HG03280 (cell line): ENCODE measurements around the gene SPATA7.

Source experiments
- ATAC-seq: cut with Tn5 transposase; IDR thresholded peaks from one replicate; pipeline ENCODE4 v1.9.1; 2021; ENCODE audit warnings: mild to moderate bottlenecking, moderate library complexity; ENCODE audit not compliant: unreplicated experiment

Gene SPATA7

DNA sequence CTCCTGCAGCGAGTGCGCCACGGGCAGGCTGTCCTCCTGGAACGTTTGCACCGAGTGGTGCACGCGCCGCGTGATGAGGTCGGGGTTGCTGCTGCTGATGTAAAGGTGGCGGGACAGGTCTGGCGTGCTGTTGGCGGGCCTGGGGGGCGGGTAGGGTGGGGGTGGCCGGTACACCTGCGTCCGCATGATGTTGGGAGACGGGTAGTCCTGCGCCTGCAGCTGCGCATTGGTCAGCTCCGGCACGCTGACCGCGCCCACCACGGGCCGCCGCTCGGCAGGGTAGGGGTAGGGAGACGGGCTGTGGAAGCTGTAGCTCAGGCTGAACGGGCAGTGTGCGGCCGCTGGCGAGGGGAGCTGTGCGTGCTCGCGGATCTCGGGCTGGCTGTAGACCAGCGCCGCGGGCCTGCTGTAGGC is 94.1 kb downstream of the SPATA7 start:
- ATAC-seq: no peak

DNA sequence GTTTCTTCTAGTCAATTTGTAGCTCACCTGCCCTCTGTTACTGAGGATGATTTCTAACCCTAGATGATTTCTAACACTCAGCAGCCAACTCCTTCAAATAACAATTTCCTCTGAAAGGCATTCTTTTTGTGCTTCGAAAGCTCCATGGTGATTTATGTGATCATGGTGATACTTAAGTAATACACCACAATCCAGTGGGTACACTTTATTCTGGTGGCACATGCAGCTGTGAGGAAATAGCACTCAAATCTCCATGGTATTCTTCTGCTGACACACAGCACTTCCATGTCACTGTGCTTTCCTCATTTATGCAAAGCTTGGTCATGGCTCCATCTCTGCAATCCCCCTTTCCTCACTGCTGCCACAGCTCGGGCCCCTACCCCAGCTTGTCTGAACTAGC is 95.6 kb downstream of the SPATA7 start:
- ATAC-seq: no peak

GRCh38 chr14:88481794-88482193 is 96.3 kb downstream of the SPATA7 start:
- ATAC-seq: no peak

DNA sequence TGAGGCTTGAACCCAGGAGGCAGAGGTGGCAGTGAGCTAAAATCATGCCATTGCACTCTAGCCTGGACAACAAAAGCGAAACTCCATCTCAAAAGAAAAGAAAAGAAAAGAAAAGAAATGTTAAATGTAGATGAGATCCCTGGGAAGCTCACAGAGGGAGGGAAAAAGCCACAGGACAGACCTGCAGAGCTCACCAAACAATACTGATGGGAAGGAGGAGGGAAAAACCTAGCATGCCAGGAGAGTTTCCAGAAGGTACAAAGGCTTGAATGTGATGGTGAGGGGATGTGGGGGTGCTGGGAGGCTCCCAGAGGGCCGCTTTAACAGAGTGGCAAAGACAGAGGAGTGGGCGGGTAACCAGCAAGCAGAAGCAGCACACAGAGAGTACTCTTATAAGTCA is 97.1 kb downstream of the SPATA7 start:
- ATAC-seq: no peak
